Ascending aorta (tissue), 2 donors: ENCODE data around the gene SDHAF4. TPM values are rescaled to one million over a fixed set of nuclear protein-coding genes. Genes with fewer than 3 reads are reported as not detected.

Experiments used
- DNase-seq, 2 donors: peaks; one replicate each; pipeline ENCODE4 v3.0.0-alpha.2; 2019; ENCODE audit warnings: low spot score in 2 of 2
- H3K27ac ChIP-seq, 2 donors: fragments of 200-600 bp; sonication (generic); one replicate each; pipeline ENCODE4 v1.5.1; 2016 to 2017; ENCODE audit warnings: mild to moderate bottlenecking in 1 of 2
- H3K27me3 ChIP-seq: fragments of 200-600 bp; sonication (generic); one replicate; pipeline ENCODE4 v1.5.1; 2017
- H3K36me3 ChIP-seq, 2 donors: fragments of 200-600 bp; sonication (generic); one replicate each; pipeline ENCODE4 v1.5.1; 2016
- H3K4me1 ChIP-seq, 2 donors: fragments of 200-600 bp; sonication (generic); one replicate each; pipeline ENCODE4 v1.5.1; 2016 to 2017; ENCODE audit warnings: mild to moderate bottlenecking in 1 of 2
- H3K4me3 ChIP-seq, 2 donors: fragments of 200-600 bp; sonication (generic); one replicate each; pipeline ENCODE4 v1.5.1; 2016 to 2017; ENCODE audit warnings: mild to moderate bottlenecking in 1 of 2
- H3K9me3 ChIP-seq, 2 donors: fragments of 200-600 bp; sonication (generic); one replicate each; pipeline ENCODE4 v1.5.1; 2016
- CTCF ChIP-seq, 3 experiments: fragments of 200-600 bp in 2 of 3; fragments of 450-650 bp in 1 of 3; sonication (generic) in 2 of 3; IDR thresholded peaks; one replicate each; pipeline ENCODE4 v1.5.1; 2016 to 2019; ENCODE audit warnings: antibody characterized with exemption in 3 of 3, mild to moderate bottlenecking in 1 of 3, moderate library complexity in 1 of 3
- intact Hi-C: fragments of 100-400 bp; cut with DNase I; formaldehyde crosslinking; loops from one replicate; pipeline ENCODE4 v1.15.1; 2023
- total RNA-seq: library from RNA; depleted of rRNA; stranded (reverse); fragments of >200 nt; gene quantifications from one replicate; pipeline ENCODE4 v1.1.0, GENCODE V29; 2016

Gene SDHAF4
- total RNA-seq, 1 donor from 2014 or later = 3.5 TPM

GRCh38 chr6:70620746-70621145 lies 54.0 kb downstream of the SDHAF4 start:
- TF ChIP-seq CTCF (IDR thresholded peaks at IDR 0.05) = no peak
- Histone ChIP-seq H3K4me3 (no peak overlapping the region), H3K27me3 (no peaks in the 10 kb centered on the region), H3K4me1 (no peaks in the 10 kb centered on the region), H3K9me3 (no peaks in the 10 kb centered on the region), H3K36me3 (no peaks in the 10 kb centered on the region), H3K27ac (no peak overlapping the region)
- DNase-seq = no peak
- intact Hi-C loops = no loop called here

GRCh38 chr6:70622461-70622860 lies 55.7 kb downstream of the SDHAF4 start:
- H3K27me3 ChIP-seq = no peaks in the 10 kb centered on the region
- no peak for TF ChIP-seq CTCF (IDR thresholded peaks at IDR 0.05)
- no peaks in the 10 kb centered on the region for H3K9me3 ChIP-seq
- no peak for DNase-seq
- H3K4me3 ChIP-seq = no peak overlapping the region
- H3K36me3 ChIP-seq = no peaks in the 10 kb centered on the region
- no peaks in the 10 kb centered on the region for H3K4me1 ChIP-seq
- intact Hi-C loops = no loop called here
- no peak overlapping the region for H3K27ac ChIP-seq

- DNase-seq = no peak
- TF ChIP-seq CTCF (IDR thresholded peaks at IDR 0.05) = no peak
- no peaks in the 10 kb centered on the region for H3K27me3 ChIP-seq
- no peak overlapping the region for H3K27ac ChIP-seq
- no peaks in the 10 kb centered on the region for H3K9me3 ChIP-seq
- intact Hi-C loops = no loop called here
- no peak overlapping the region for H3K4me3 ChIP-seq
- no peaks in the 10 kb centered on the region for H3K36me3 ChIP-seq
- no peaks in the 10 kb centered on the region for H3K4me1 ChIP-seq
Observed at GRCh38 chr6:70625436-70625835, 58.7 kb downstream of the SDHAF4 start.

- Histone ChIP-seq H3K27ac (no peak overlapping the region), H3K4me1 (no peaks in the 10 kb centered on the region), H3K27me3 (no peaks in the 10 kb centered on the region), H3K4me3 (no peak overlapping the region), H3K9me3 (no peaks in the 10 kb centered on the region), H3K36me3 (no peaks in the 10 kb centered on the region)
- DNase-seq = no peak
- no peak for TF ChIP-seq CTCF (IDR thresholded peaks at IDR 0.05)
- intact Hi-C loops = no loop called here
Observed at GRCh38 chr6:70627500-70628254, 60.9 kb downstream of the SDHAF4 start.

- DNase-seq = no peak
- Histone ChIP-seq H3K4me1 (no peaks in the 10 kb centered on the region), H3K36me3 (no peaks in the 10 kb centered on the region), H3K27me3 (no peaks in the 10 kb centered on the region), H3K4me3 (no peak overlapping the region), H3K9me3 (no peaks in the 10 kb centered on the region), H3K27ac (no peak overlapping the region)
- TF ChIP-seq CTCF (IDR thresholded peaks at IDR 0.05) = no peak
- intact Hi-C loops = no loop called here
Observed at GRCh38 chr6:70629929-70630328, 63.2 kb downstream of the SDHAF4 start.

GRCh38 chr6:70633870-70634269 lies 67.1 kb downstream of the SDHAF4 start:
- Histone ChIP-seq H3K27ac (no peak overlapping the region), H3K4me1 (no peaks in the 10 kb centered on the region), H3K36me3 (no peaks in the 10 kb centered on the region), H3K27me3 (no peaks in the 10 kb centered on the region), H3K4me3 (no peak overlapping the region), H3K9me3 (no peaks in the 10 kb centered on the region)
- no peak for DNase-seq
- intact Hi-C loops = no loop called here
- TF ChIP-seq CTCF (IDR thresholded peaks at IDR 0.05) = no peak
